GM12874 (cell line): ENCODE results near the gene MAP4K5.

Experiments
- TF ChIP-seq, protein P1 (sequence below): IDR thresholded peaks from 2 replicates; pipeline ENCODE4 v1.5.1; 2011; ENCODE audit warnings: low read depth, mild to moderate bottlenecking, control low read depth, low read length, moderate library complexity; ENCODE audit not compliant: insufficient read depth

The MAP4K5 gene

GRCh38 chr14:50520947-50521815, 11.2 kb downstream of the MAP4K5 start:
- TF ChIP-seq, protein P1, sequence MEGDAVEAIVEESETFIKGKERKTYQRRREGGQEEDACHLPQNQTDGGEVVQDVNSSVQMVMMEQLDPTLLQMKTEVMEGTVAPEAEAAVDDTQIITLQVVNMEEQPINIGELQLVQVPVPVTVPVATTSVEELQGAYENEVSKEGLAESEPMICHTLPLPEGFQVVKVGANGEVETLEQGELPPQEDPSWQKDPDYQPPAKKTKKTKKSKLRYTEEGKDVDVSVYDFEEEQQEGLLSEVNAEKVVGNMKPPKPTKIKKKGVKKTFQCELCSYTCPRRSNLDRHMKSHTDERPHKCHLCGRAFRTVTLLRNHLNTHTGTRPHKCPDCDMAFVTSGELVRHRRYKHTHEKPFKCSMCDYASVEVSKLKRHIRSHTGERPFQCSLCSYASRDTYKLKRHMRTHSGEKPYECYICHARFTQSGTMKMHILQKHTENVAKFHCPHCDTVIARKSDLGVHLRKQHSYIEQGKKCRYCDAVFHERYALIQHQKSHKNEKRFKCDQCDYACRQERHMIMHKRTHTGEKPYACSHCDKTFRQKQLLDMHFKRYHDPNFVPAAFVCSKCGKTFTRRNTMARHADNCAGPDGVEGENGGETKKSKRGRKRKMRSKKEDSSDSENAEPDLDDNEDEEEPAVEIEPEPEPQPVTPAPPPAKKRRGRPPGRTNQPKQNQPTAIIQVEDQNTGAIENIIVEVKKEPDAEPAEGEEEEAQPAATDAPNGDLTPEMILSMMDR = no peak

GRCh38 chr14:50516091-50516490, 16.3 kb downstream of the MAP4K5 start:
- TF ChIP-seq, protein P1 = no peak

DNA sequence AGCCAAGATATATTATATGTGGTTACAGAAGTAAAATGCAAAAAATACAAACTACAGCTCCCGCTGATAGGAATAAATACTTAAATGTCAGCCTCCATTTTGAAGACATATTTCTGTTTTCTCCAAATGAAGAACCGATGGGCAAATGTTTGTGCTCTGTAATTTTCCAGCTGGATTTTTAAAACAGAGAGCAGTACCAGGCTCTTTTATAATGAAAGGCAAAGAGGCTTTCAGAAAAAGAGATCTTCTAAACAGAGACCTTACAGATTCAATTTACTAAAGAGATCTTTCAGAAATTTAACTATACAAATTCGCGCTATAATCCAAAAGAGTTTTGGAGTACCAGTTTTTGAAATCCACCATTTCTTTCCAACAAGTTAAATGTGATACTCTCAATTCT, 19.9 kb downstream of the MAP4K5 start:
- TF ChIP-seq, protein P1 = no peak

- TF ChIP-seq, protein P1 = no peak
Measured at GRCh38 chr14:50510157-50510556, 22.2 kb downstream of the MAP4K5 start.

GRCh38 chr14:50501642-50502041, 30.7 kb downstream of the MAP4K5 start:
- TF ChIP-seq, protein P1 = no peak

- TF ChIP-seq, protein P1 = no peak
Measured at GRCh38 chr14:50497351-50497750, 35.0 kb downstream of the MAP4K5 start.

DNA sequence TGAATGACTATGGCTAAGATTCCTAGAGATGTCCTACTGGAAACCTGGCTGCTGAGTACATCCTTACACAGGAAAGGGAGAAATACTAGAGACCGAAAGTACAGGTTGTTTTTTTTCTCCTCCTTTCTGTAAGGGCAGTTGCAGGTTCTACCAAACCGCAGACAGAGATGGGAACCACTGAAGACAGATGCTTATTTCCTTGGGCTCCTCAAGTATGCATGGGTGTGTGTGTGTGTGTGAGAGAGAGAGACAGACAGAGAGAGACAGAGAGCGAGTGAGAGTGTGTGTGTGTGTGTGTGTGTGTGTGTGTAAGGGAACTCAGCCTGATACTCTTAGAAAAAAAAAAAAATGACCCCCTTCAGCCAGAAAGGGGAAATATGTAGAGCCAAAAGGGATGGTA, 42.5 kb downstream of the MAP4K5 start:
- TF ChIP-seq, protein P1 = no peak
